Activated CD8-positive, alpha-beta memory T cell treated with anti-CD3 and anti-CD28 coated beads, Interleukin-2, amount 50 U/mL, for 48 hours (primary cell): Measurements from ENCODE around the gene MAPKAPK5.
A peak's percentile ranks its signal among the peaks of the same experiment; 100 is the strongest.
"Not testable (repeated sequence)": the region's sequence is repeated elsewhere in the genome, so short reads cannot be mapped to it uniquely, and the experiment has no call there.

Source experiments
- DNase-seq: peaks from one replicate; pipeline ENCODE4 v3.0.0-alpha.2; 2020

Gene MAPKAPK5, protein sequence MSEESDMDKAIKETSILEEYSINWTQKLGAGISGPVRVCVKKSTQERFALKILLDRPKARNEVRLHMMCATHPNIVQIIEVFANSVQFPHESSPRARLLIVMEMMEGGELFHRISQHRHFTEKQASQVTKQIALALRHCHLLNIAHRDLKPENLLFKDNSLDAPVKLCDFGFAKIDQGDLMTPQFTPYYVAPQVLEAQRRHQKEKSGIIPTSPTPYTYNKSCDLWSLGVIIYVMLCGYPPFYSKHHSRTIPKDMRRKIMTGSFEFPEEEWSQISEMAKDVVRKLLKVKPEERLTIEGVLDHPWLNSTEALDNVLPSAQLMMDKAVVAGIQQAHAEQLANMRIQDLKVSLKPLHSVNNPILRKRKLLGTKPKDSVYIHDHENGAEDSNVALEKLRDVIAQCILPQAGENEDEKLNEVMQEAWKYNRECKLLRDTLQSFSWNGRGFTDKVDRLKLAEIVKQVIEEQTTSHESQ

GRCh38 chr12:111841750-111842555 is at the start of gene MAPKAPK5:
Gene MAPKAPK5, plus strand, starts transcription at chr12:111842228. Its CDS starts 506 bp downstream, at chr12:111842734.
- DNase-seq, result peak; percentile 100

GRCh38 chr12:111792856-111793235 is 49.2 kb upstream of the MAPKAPK5 start:
- DNase-seq, result no peak

DNA sequence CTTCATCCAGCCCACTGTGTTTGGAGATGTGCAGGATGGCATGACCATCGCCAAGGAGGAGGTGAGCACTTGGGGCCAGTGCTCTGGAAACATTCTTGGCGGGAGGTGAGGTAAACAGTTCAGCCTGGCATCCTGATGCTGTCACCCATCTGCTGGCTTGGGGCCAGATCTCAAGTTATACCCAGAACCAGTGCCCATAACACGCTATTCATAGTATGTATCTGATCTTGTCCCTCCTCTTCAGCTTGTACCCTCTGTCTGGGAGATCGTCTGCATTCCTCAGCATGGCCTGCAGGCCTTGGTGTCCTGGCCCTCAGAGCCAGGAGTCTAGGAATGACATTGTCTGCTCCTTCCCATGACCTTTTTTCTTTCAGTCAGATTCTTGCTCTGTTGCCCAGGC is 43.8 kb upstream of the MAPKAPK5 start:
- DNase-seq, result no peak

DNA sequence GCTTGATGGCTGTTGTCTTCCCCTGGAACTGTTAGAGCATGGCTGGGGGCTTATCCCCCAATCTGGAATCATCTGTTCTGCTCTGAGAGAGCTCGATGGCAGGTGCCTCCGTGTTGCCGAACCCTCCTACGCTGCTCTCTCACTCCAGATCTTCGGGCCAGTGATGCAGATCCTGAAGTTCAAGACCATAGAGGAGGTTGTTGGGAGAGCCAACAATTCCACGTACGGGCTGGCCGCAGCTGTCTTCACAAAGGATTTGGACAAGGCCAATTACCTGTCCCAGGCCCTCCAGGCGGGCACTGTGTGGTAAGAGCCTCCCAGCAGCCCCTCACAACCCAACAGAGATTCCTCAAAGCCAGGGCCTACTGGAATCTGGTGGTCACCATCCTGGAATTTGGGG is 42.3 kb upstream of the MAPKAPK5 start:
- no peak for DNase-seq

GRCh38 chr12:111803038-111803626 is 38.9 kb upstream of the MAPKAPK5 start:
- no peak for DNase-seq

GRCh38 chr12:111803851-111804250 is 38.2 kb upstream of the MAPKAPK5 start:
- no peak for DNase-seq

DNA sequence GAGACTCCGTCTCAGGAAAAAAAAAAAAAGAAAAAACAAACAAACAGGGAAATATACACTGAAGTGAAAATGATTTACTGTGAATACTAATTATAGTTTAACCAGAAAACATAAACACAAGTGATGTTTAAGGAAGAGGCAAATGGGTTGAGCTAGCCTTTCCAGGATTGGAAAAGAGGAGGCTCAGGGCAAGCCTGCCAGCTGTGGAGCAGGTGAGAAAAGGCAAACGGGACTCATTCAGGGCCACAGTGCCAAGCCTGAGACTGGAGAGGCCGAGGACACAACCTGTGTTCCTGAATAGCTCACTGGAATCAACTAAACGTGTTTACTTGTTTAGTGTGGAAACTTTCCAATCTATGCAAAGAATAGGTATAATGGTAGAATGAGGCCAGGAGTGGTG is 35.7 kb upstream of the MAPKAPK5 start:
- DNase-seq, result no peak

- no peak for DNase-seq
Observed at GRCh38 chr12:111807232-111807631, 34.8 kb upstream of the MAPKAPK5 start.

- peak; percentile 80 for DNase-seq
Observed at GRCh38 chr12:111812881-111813741, 28.9 kb upstream of the MAPKAPK5 start.

DNA sequence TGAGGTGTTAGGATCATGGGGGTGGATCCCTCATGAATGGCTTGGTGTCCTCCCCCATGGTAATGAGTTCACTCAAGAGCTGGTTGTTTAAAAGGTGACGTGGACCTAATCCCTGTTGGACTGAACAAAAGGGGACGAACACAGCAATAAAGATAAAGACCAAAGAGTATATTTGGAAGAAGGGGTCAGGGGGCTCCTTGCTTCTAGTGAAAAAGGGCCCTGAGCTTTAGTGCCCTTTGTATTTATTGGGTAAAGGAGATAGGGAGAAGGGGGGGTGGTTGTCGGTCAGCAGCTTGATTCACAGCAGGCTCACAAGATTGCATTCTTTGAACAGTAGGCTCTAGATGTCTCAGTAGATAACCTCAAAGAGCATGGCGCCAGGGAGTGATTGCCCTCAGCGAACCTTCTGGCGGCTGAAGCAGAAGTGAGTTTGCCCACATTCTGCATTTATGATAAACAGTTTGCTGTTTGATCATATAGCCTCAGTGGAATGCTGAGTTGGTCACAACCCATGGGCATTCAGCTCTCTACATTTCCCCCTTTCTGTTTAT is 25.9 kb upstream of the MAPKAPK5 start:
- no peak for DNase-seq

GRCh38 chr12:111816898-111817297 is 25.1 kb upstream of the MAPKAPK5 start:
- not testable (repeated sequence) for DNase-seq

GRCh38 chr12:111818340-111818739 is 23.7 kb upstream of the MAPKAPK5 start:
- DNase-seq, result no peak

DNA sequence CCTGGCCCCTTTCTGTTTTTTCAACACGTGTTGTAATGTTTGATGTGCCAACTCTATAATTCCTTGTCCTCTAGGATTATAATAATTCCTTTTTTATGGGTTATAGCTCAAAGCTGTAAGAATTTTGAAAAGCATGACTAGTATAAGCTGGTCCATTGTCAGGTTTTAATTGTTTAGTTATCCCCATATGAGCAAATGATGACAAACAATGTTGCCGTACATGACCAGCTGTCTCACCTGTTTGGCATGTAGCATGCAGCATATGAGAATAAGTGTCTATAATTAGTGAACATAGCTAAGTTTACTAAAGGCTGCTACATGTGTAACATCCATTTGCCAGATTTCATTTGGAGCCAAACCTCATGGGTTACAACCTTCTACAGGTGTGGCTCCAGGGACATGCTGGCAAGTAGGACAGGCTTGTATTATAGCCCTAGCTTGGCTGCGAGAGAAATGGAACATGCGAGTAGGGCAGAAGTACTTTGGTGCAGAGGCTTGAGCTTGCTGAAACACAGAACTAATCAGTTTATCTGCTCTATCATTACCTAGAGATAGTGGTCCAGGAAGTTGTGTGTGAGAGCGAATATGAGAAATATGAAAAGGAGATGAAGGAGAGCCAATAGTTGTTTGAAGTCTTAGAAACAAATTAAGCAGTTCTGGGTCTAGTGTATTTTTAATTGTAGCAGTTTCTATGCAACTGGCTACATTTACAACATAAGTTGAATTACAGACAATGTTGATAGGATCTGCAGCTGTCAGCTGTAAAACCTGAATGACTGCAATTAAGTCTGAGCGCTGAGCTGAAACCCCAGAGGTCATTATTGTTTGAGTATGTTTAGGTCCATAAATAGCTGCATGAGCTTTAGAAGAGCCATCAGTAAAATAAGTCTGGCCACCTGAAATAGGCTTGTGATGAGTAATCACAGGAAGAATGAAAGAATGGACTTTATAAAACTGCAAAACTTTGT is 22.6 kb upstream of the MAPKAPK5 start:
- no peak for DNase-seq

DNA sequence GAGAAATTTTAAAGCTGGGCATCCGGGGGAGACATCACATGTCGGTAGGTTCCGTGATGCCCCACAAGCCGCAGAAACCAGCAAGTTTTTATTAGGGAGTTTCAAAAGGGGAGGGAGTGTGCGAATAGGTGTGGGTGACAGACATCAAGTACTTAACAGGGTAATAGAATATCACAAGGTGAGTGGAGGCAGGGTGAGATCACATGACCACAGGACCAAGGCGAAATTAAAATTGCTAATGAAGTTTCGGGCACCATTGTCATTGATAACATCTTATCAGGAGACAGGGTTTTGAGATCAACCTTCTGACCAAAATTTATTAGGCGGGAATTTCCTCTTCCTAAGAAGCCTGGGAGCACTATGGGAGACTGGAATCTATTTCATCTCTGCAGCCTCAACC is 21.2 kb upstream of the MAPKAPK5 start:
- not testable (repeated sequence) for DNase-seq

DNA sequence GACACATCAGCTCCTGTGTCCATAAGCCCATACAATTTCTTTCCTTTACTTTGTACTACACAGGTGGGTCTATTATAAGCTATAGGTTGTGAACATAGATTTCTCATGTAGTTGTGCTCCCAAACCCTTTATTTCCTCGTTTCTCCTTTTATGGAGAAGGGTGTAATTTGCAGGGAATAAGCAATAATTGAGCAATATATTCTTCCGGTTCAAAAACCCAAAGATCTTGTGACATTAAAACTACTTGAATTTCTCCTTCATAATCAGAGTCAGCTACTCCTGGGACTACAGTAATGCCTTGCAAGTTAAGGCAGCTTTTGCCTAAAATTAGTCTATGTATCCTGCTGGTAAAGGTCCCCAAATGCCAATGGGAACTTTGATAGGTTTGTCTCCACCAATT is 19.1 kb upstream of the MAPKAPK5 start:
- DNase-seq, result no peak

GRCh38 chr12:111823891-111824290 is 18.1 kb upstream of the MAPKAPK5 start:
- DNase-seq, result no peak

GRCh38 chr12:111824312-111824711 is 17.7 kb upstream of the MAPKAPK5 start:
- DNase-seq, result not testable (repeated sequence)

DNA sequence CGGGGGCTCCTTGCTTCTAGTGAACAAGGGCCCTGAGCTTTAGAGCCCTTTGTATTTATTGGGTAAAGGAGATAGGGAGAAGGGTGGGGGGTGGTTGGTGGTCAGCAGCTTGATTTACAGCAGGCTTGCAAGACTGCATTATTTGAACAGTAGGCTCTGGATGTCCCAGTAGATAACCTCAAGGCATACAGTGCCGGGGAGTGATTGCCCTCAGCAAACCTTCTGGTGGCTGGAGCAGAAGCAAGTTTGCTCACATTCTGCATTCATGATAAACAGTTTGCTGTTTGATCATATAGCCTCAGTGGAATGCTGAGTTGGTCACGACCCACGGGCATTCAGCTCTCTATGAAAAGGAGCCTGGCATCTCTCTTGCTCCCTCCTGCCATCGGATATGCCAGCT is 16.5 kb upstream of the MAPKAPK5 start:
- no peak for DNase-seq

- no peak for DNase-seq
Observed at GRCh38 chr12:111826316-111826715, 15.7 kb upstream of the MAPKAPK5 start.

- no peak for DNase-seq
Observed at GRCh38 chr12:111826992-111827391, 15.0 kb upstream of the MAPKAPK5 start.

DNA sequence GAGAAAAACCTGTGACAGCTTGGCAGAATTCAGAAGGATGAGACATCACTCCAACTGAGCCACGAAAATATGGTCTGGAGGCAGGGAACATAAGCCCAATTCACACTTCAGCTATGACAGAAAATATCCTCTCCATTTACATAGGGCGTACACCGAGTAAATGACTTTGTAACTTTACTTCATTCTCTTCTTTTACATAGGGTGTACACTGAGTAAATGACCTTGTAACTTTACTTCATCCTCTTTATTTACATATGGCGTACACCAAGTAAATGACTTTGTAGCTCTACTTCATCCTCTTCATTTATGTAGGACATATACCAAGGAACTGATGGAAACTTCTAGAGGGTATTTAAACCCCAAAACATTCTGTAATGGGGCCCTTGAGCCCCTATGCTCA is 14.1 kb upstream of the MAPKAPK5 start:
- DNase-seq, result no peak
